ENCODE results near the gene CFLAR.

Gene CFLAR

GRCh38 chr2:201219328-201220096, 103.5 kb downstream of the CFLAR start:
- DNase-seq (ENCODE audit: low read depth), result no peak

- DNase-seq (ENCODE audit: low read depth), result no peak
These were observed 104.2 kb downstream of the CFLAR start for GRCh38 chr2:201220102-201220570.

GRCh38 chr2:201223089-201224073, 107.4 kb downstream of the CFLAR start:
- DNase-seq (ENCODE audit: low read depth), result no peak
